ENCODE results near the gene CRTC1.

DNA sequence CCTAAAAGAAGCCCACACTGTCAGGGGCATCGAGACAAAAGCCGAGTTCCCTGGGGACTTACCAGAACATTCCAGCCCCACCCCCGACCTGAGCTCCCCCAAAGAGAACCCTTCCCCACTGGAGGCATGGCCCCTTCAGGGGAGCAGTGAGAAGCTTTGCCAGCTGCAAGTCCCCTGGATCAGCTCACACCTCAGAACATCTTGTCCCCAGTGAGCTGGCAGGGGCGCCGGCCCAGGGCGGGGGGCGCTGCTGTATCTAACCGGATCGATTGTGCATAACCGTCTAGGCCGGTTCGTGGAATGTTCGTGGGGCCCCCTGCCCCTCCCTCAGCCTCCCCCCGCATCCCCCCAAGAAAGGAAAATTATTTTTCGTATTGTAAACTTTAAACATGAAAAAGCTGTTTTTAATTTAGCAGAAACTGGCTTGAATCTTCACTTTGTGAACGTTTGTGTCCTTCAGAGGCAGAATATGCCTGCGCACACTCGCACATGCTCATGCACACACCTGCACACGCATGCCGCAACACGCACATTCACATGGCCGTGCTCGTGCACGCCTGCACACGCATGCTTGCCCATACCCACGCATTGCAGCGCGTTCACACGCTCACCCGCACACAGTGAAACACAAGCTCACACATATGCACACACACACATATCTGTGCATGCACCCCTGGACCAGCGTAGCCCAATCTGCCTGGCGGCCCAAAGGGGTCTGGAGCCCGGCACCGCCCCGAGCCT, 12.0 kb upstream of the CRTC1 start:
- TF ChIP-seq, protein P1, sequence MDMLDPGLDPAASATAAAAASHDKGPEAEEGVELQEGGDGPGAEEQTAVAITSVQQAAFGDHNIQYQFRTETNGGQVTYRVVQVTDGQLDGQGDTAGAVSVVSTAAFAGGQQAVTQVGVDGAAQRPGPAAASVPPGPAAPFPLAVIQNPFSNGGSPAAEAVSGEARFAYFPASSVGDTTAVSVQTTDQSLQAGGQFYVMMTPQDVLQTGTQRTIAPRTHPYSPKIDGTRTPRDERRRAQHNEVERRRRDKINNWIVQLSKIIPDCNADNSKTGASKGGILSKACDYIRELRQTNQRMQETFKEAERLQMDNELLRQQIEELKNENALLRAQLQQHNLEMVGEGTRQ (CRISPR knock-in tag; IDR thresholded peaks at IDR 0.05): no peak
- TF ChIP-seq NR3C1 (CRISPR knock-in tag; conservative IDR thresholded peaks at IDR 0.05; ENCODE audit: low read depth): no peak
- TF ChIP-seq TCF7 (CRISPR knock-in tag; IDR thresholded peaks at IDR 0.05; ENCODE audit: low read depth): no peak
